ENCODE data around the gene TNIP1. TPM values are rescaled to one million over a fixed set of nuclear protein-coding genes. Genes with fewer than 3 reads are reported as not detected.

The TNIP1 gene
- total RNA-seq, 1 donor from 2014 or later: 63.6 TPM

DNA sequence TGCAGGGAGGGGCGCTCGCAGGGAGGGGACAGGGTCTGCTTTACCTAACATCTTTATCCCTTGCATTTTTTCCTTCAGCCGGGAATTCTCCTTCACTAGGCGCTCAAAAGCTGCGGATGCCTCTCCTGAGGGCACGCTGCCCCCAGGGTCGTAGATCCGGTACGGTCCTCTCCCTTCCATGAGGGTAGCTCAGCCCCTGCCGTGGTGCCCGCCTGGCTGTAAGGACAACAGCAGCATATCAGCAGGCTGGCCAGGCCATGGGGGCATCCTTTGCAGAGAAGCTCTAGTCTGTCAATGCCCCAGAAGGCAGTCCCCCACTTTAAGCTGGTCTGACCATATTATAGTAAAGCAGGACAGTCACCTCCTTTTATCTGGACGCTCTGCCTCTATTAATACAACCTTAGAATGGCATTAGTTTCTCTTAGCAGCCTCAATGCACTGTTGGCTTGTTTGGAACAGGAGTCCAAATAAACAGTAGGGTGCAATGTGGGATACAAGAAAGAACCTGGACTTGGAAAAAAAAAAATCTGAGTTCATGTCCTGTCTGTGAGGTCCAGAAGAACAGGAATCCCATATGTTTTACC, 15.8 kb downstream of the TNIP1 start:
- TF ChIP-seq, protein P1, sequence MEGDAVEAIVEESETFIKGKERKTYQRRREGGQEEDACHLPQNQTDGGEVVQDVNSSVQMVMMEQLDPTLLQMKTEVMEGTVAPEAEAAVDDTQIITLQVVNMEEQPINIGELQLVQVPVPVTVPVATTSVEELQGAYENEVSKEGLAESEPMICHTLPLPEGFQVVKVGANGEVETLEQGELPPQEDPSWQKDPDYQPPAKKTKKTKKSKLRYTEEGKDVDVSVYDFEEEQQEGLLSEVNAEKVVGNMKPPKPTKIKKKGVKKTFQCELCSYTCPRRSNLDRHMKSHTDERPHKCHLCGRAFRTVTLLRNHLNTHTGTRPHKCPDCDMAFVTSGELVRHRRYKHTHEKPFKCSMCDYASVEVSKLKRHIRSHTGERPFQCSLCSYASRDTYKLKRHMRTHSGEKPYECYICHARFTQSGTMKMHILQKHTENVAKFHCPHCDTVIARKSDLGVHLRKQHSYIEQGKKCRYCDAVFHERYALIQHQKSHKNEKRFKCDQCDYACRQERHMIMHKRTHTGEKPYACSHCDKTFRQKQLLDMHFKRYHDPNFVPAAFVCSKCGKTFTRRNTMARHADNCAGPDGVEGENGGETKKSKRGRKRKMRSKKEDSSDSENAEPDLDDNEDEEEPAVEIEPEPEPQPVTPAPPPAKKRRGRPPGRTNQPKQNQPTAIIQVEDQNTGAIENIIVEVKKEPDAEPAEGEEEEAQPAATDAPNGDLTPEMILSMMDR (conservative IDR thresholded peaks at IDR 0.05): no peak
- Mint-ChIP-seq H3K36me3 (peaks cover 14% of the 10 kb centered on the region), H3K27me3 (no peaks in the 10 kb centered on the region), H3K9me3 (no peaks in the 10 kb centered on the region), H3K4me1 (ENCODE audit: unreplicated experiment) (peaks cover 10% of the 10 kb centered on the region), H3K4me3 (no peak overlapping the region), H3K27ac (no peak overlapping the region)
- DNase-seq (ENCODE audit: extremely low spot score, unreplicated experiment): no peak

DNA sequence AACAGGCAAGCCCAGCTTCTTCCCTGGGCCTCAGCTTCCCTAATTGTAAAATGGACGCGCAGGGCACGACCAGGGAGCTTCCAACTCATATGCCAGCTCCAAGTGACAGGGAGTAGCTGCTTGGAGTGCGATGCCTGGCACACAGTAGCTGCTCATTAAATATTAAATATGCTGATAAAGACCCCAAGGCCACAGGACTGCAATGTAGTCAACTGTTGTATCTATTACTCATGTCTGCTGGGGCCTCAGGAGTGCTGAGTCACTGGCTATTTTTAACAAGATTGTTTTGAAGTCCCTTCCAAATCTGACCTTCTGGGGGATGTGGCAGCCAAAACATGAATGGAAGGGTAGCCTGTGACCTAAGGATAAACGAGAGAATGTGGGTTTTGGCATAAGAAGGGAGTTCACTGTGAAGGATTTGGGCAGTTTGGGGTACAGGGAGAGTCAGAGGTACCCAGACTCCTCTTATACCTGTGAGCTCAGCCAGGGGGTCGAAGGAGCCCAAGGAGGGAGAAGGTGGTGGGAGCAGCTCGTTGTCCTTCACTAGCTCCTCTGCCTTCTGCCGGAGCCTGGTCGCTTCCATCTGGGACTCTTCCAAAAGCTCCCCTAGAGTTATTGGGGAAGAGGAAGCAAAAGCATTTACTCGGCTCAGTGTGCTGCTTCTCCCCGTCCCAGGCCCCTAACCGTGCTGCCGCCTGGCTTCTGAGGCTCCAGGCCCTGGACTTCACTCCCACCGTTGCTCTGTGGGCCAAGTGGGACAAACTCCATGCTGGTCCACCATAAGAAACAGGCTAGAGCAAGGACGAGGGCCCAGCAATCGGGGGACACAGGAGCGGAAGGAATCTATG, 17.5 kb downstream of the TNIP1 start:
- Mint-ChIP-seq H3K9me3 (no peaks in the 10 kb centered on the region), H3K27me3 (no peaks in the 10 kb centered on the region), H3K4me3 (no peak overlapping the region), H3K27ac (peak overlapping the region; percentile 53), H3K36me3 (peaks cover 14% of the 10 kb centered on the region), H3K4me1 (ENCODE audit: unreplicated experiment) (peaks cover 10% of the 10 kb centered on the region)
- TF ChIP-seq, protein P1 (conservative IDR thresholded peaks at IDR 0.05): no peak
- DNase-seq (ENCODE audit: extremely low spot score, unreplicated experiment): no peak

DNA sequence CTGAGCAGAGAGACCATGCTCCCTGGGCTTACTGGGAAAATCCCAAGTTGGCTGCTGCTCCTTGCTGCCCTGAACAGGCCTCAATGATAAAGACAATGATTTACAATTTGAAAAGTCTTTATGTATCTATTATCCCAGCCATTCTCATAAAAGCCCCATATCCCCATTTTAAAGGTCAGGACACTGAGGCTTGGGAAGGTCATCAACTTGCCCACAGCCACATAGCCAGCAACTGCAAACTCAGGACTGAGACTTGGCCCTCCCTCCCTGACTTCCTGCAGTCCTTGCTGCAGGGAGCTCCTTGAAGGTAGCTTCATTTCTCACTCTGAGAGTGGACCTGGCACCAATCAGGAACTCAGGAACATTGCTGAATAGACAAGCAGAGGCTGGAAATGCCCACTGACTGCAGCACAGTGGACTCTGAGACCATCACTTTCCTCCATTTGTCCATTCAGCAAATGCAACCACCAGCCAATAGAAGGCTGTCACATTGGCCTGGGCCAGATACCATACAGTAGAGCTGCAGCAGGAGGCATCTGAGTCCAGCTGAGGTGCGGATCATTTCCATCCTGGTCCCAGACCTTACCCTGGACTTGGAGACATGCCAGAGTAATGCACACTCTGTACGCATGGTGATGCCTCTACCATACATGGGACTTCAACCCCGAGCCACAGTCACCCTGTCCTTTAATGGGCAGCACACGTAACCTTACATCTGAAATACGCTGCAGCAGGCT, 18.3 kb downstream of the TNIP1 start:
- Mint-ChIP-seq H3K27me3 (no peaks in the 10 kb centered on the region), H3K27ac (no peak overlapping the region), H3K36me3 (peaks cover 11% of the 10 kb centered on the region), H3K4me3 (no peak overlapping the region), H3K9me3 (no peaks in the 10 kb centered on the region), H3K4me1 (ENCODE audit: unreplicated experiment) (peaks cover 6% of the 10 kb centered on the region)
- TF ChIP-seq, protein P1 (conservative IDR thresholded peaks at IDR 0.05): no peak
- DNase-seq (ENCODE audit: extremely low spot score, unreplicated experiment): no peak

DNA sequence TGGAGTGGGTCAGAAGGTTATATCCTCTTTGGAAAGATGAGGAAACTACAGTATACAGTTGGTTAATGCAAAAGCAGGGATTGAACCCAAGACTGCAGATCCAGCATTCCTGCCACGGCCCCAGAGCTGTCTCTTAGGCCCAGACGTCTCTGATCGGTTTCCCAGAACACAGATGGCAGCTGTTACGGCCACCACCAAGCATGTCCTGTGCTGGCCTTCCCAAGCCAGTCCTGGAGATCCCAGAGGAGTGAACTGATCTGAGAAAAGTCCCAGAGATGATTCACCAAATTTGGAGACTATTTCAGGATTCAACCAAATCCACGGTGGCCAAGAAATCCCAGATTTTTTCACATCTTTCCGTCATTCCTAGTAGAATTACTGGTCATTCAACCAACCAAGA, 20.1 kb downstream of the TNIP1 start:
- Mint-ChIP-seq H3K4me1 (ENCODE audit: unreplicated experiment) (no peaks in the 10 kb centered on the region), H3K36me3 (peaks cover 13% of the 10 kb centered on the region), H3K9me3 (no peaks in the 10 kb centered on the region), H3K27ac (no peak overlapping the region), H3K27me3 (no peaks in the 10 kb centered on the region), H3K4me3 (no peak overlapping the region)
- no peak for DNase-seq (ENCODE audit: extremely low spot score, unreplicated experiment)
- TF ChIP-seq, protein P1 (conservative IDR thresholded peaks at IDR 0.05): no peak

DNA sequence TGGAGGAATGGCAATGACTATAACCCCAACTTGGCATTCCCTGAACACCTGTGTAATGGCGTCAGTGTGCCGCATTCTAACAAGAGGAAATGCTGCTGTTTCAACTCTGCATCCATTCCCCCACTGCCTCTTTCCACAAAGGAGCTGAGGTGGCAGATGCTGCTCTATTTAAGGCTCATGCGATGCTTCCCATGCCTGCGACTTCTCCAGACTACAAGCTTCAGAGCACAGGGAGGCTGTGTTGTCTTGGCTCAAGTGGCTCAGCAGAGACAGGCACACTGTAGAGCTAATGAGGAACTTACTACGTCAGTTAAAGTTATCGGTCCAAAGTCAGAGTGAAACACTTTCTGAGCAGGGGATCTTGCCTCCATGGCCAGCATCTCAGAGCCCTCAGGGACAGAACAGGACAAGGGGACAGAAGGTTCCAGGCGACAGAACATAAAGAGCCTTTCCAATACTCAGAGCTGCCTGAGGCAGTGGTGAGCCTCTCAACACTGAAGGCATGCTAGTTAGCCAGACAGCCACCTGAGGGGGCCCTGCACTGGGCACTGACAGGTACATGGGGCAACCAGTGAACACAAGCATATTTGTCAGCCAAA, 21.8 kb downstream of the TNIP1 start:
- DNase-seq (ENCODE audit: extremely low spot score, unreplicated experiment): no peak
- no peak overlapping the region for H3K4me3 Mint-ChIP-seq
- no peaks in the 10 kb centered on the region for H3K9me3 Mint-ChIP-seq
- H3K27ac Mint-ChIP-seq: no peak overlapping the region
- TF ChIP-seq, protein P1 (conservative IDR thresholded peaks at IDR 0.05): no peak
- H3K36me3 Mint-ChIP-seq: peaks cover 12% of the 10 kb centered on the region
- H3K4me1 Mint-ChIP-seq (ENCODE audit: unreplicated experiment): no peaks in the 10 kb centered on the region
- H3K27me3 Mint-ChIP-seq: no peaks in the 10 kb centered on the region

Data from type B pancreatic cell (in vitro differentiated cells).